Mucosa of rectum (tissue), 2 donors: ENCODE results near the gene NEMF.
"Not testable (repeated sequence)": the region's sequence is repeated elsewhere in the genome, so short reads cannot be mapped to it uniquely, and the experiment has no call there.

ENCODE experiments used
- H3K27ac ChIP-seq, 2 donors: one replicate each; pipeline ENCODE4 v1.7.0; 2013; ENCODE audit warnings: inconsistent platforms in 2 of 2, low read depth in 2 of 2, low read length in 2 of 2
- H3K27me3 ChIP-seq, 2 donors: one replicate each; pipeline ENCODE4 v1.7.0; 2013; ENCODE audit warnings: low read length in 2 of 2; ENCODE audit not compliant: control insufficient read depth in 2 of 2, insufficient read depth in 2 of 2
- H3K36me3 ChIP-seq, 2 donors: one replicate each; pipeline ENCODE4 v1.7.0; 2013; ENCODE audit warnings: low read length in 2 of 2; ENCODE audit not compliant: control insufficient read depth in 2 of 2, insufficient read depth in 2 of 2
- H3K4me1 ChIP-seq, 2 donors: one replicate each; pipeline ENCODE4 v1.7.0; 2013; ENCODE audit warnings: low read length in 2 of 2, mild to moderate bottlenecking in 1 of 2; ENCODE audit not compliant: control insufficient read depth in 2 of 2, insufficient read depth in 2 of 2
- H3K4me3 ChIP-seq, 2 donors: one replicate each; pipeline ENCODE4 v1.7.0; 2013; ENCODE audit warnings: low read length in 2 of 2
- H3K9ac ChIP-seq, 2 donors: one replicate each; pipeline ENCODE4 v1.7.0; 2013; ENCODE audit warnings: low read length in 2 of 2, low read depth in 1 of 2, mild to moderate bottlenecking in 1 of 2
- H3K9me3 ChIP-seq, 2 donors: one replicate each; pipeline ENCODE4 v1.7.0; 2013; ENCODE audit warnings: low read length in 2 of 2; ENCODE audit not compliant: control insufficient read depth in 2 of 2
- donor health status: healthy.
- donor health status: Normal muscosa, but diverticular disease.

Gene NEMF

GRCh38 chr14:49849213-49849847 lies 3.3 kb downstream of the NEMF start:
- Histone ChIP-seq H3K36me3 (peaks cover 19 to 34% of the 10 kb centered on the region in 2 donors), H3K9ac (no peak overlapping the region)

GRCh38 chr14:49828640-49829039 lies 23.9 kb downstream of the NEMF start:
- H3K27ac ChIP-seq, result no peak overlapping the region
- H3K27me3 ChIP-seq, result no peaks in the 10 kb centered on the region
- peaks cover 66 to 72% of the 10 kb centered on the region in 2 donors for H3K36me3 ChIP-seq
- no peak overlapping the region for H3K9ac ChIP-seq
- no peak overlapping the region for H3K4me3 ChIP-seq
- no peaks in the 10 kb centered on the region for H3K9me3 ChIP-seq
- no peaks in the 10 kb centered on the region for H3K4me1 ChIP-seq

More at GRCh38 chr14:49849213-49849847, 3.3 kb downstream of the NEMF start:
- Histone ChIP-seq H3K27ac (no peak overlapping the region), H3K4me3 (no peak overlapping the region), H3K9me3 (no peaks in the 10 kb centered on the region), H3K27me3 (no peaks in the 10 kb centered on the region), H3K4me1 (peaks cover 4 to 12% of the 10 kb centered on the region in 2 donors)

GRCh38 chr14:49820176-49820575 lies 32.4 kb downstream of the NEMF start:
- Histone ChIP-seq H3K36me3 (peaks cover 36 to 51% of the 10 kb centered on the region in 2 donors), H3K9me3 (no peaks in the 10 kb centered on the region)

GRCh38 chr14:49816844-49817243 lies 35.7 kb downstream of the NEMF start:
- no peaks in the 10 kb centered on the region for H3K27me3 ChIP-seq
- H3K9me3 ChIP-seq, result no peaks in the 10 kb centered on the region
- no peak overlapping the region for H3K27ac ChIP-seq
- H3K4me3 ChIP-seq, result no peak overlapping the region
- peaks cover 46 to 57% of the 10 kb centered on the region in 2 donors for H3K36me3 ChIP-seq
- no peaks in the 10 kb centered on the region for H3K4me1 ChIP-seq
- no peak overlapping the region for H3K9ac ChIP-seq

More at GRCh38 chr14:49820176-49820575, 32.4 kb downstream of the NEMF start:
- Histone ChIP-seq H3K27ac (no peak overlapping the region), H3K4me3 (no peak overlapping the region), H3K4me1 (no peaks in the 10 kb centered on the region), H3K9ac (no peak overlapping the region), H3K27me3 (no peaks in the 10 kb centered on the region)

GRCh38 chr14:49816118-49816517 lies 36.5 kb downstream of the NEMF start:
- not testable (repeated sequence) for H3K4me1 ChIP-seq, H3K9me3 ChIP-seq, H3K9ac ChIP-seq, H3K27ac ChIP-seq, H3K27me3 ChIP-seq, H3K4me3 ChIP-seq
- peaks cover 53 to 64% of the 10 kb centered on the region in 2 donors for H3K36me3 ChIP-seq

GRCh38 chr14:49808780-49809179 lies 43.8 kb downstream of the NEMF start:
- Histone ChIP-seq H3K4me3 (no peak overlapping the region), H3K9ac (no peak overlapping the region), H3K36me3 (peaks cover 51 to 52% of the 10 kb centered on the region in 2 donors), H3K27me3 (no peaks in the 10 kb centered on the region), H3K27ac (no peak overlapping the region), H3K9me3 (no peaks in the 10 kb centered on the region), H3K4me1 (no peaks in the 10 kb centered on the region)

GRCh38 chr14:49796025-49796424 lies 56.6 kb downstream of the NEMF start:
- Histone ChIP-seq H3K9me3 (no peaks in the 10 kb centered on the region), H3K27me3 (no peaks in the 10 kb centered on the region), H3K9ac (no peak overlapping the region), H3K4me3 (no peak overlapping the region), H3K27ac (no peak overlapping the region), H3K36me3 (peaks cover 64 to 69% of the 10 kb centered on the region in 2 donors), H3K4me1 (no peaks in the 10 kb centered on the region)

GRCh38 chr14:49792618-49793017 lies 60.0 kb downstream of the NEMF start:
- Histone ChIP-seq H3K9me3 (no peaks in the 10 kb centered on the region), H3K4me3 (no peak overlapping the region), H3K27me3 (no peaks in the 10 kb centered on the region), H3K27ac (no peak overlapping the region), H3K4me1 (no peaks in the 10 kb centered on the region), H3K9ac (no peak overlapping the region), H3K36me3 (peaks cover 58 to 62% of the 10 kb centered on the region in 2 donors)

GRCh38 chr14:49786315-49786714 lies 66.3 kb downstream of the NEMF start:
- no peak overlapping the region for H3K27ac ChIP-seq
- no peaks in the 10 kb centered on the region for H3K27me3 ChIP-seq
- H3K4me1 ChIP-seq, result no peaks in the 10 kb centered on the region
- no peak overlapping the region for H3K9ac ChIP-seq
- H3K4me3 ChIP-seq, result no peak overlapping the region
- H3K9me3 ChIP-seq, result no peaks in the 10 kb centered on the region
- H3K36me3 ChIP-seq, result peaks cover 73 to 78% of the 10 kb centered on the region in 2 donors

GRCh38 chr14:49783394-49784014 lies 69.1 kb downstream of the NEMF start:
- H3K36me3 ChIP-seq, result peaks cover 75 to 81% of the 10 kb centered on the region in 2 donors
- H3K9ac ChIP-seq, result no peak overlapping the region
- H3K27me3 ChIP-seq, result no peaks in the 10 kb centered on the region
- H3K27ac ChIP-seq, result no peak overlapping the region
- no peaks in the 10 kb centered on the region for H3K4me1 ChIP-seq
- H3K4me3 ChIP-seq, result no peak overlapping the region
- H3K9me3 ChIP-seq, result no peaks in the 10 kb centered on the region
